Thyroid gland (tissue), 4 donors: ENCODE results near the gene BARHL1.

Experiments
- POLR2A ChIP-seq, 2 donors: fragments of 450-650 bp; IDR thresholded peaks; one replicate each; pipeline ENCODE4 v1.6.1; 2017; ENCODE audit warnings: antibody characterized with exemption in 2 of 2, mild to moderate bottlenecking in 2 of 2, moderate library complexity in 1 of 2
- TF ChIP-seq, protein P1 (sequence below), 6 experiments: fragments of 200-600 bp in 3 of 6; fragments of 450-650 bp in 3 of 6; sonication (generic) in 3 of 6; IDR thresholded peaks; one replicate each; pipeline ENCODE4 v1.5.1; 2016 to 2019; ENCODE audit warnings: antibody characterized with exemption in 6 of 6, mild to moderate bottlenecking in 2 of 6, inconsistent platforms in 1 of 6, moderate library complexity in 1 of 6

DNA sequence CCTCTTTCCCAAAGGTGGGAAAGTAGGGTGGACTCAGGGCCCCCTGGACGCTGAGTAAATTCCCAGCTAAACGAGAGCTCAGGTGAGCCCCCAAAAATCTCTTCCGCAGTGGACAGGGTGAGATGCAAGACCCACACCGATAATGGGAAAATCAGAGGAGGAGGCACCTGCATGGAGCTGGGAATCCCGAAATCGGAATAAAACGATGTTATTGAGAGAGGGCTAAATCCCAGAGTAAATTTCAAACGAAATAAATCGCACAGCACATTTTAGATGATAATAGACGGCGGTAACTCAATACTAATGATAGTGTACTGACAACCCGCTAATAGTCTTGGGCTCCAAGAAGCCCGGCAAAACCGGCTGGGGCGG is 3.0 kb upstream of the BARHL1 start:
- TF ChIP-seq, protein P1, sequence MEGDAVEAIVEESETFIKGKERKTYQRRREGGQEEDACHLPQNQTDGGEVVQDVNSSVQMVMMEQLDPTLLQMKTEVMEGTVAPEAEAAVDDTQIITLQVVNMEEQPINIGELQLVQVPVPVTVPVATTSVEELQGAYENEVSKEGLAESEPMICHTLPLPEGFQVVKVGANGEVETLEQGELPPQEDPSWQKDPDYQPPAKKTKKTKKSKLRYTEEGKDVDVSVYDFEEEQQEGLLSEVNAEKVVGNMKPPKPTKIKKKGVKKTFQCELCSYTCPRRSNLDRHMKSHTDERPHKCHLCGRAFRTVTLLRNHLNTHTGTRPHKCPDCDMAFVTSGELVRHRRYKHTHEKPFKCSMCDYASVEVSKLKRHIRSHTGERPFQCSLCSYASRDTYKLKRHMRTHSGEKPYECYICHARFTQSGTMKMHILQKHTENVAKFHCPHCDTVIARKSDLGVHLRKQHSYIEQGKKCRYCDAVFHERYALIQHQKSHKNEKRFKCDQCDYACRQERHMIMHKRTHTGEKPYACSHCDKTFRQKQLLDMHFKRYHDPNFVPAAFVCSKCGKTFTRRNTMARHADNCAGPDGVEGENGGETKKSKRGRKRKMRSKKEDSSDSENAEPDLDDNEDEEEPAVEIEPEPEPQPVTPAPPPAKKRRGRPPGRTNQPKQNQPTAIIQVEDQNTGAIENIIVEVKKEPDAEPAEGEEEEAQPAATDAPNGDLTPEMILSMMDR (IDR thresholded peaks at IDR 0.05) = no peak
- TF ChIP-seq POLR2A (IDR thresholded peaks at IDR 0.05) = no peak
